HCT116 (cell line): Measurements from ENCODE around the gene OSBPL10. TPM values are rescaled to one million over a fixed set of nuclear protein-coding genes. Genes with fewer than 3 reads are reported as not detected.

Source experiments
- ATAC-seq: fragments of 200-7000 bp; cut with Tn5 transposase; 2 replicates; pipeline ENCODE4 v1.9.1; 2020; ENCODE audit warnings: mild to moderate bottlenecking, moderate library complexity
- BruUV-seq: library from RNA; stranded (reverse); fragments of 400-500 nt; replicated peaks from 2 replicates; lab custom pipeline; 2021; lab: Mats Ljungman, UMichigan
- CTCF ChIA-PET: fragments of 300-600 bp; sonication (Branson Sonifier 250); formaldehyde crosslinking; loops from one replicate; lab custom pipeline; 2021; ENCODE audit warnings: antibody characterized with exemption; lab: Charles Lee
- POLR2A ChIA-PET: fragments of 300-600, 350-600 bp; sonication (Branson Sonifier 250); formaldehyde crosslinking; loops from one replicate; lab custom pipeline; 2021; ENCODE audit warnings: antibody characterized with exemption; lab: Charles Lee
- RAD21 ChIA-PET, 2 experiments: fragments of 300-600 bp; sonication (Branson Sonifier 250); formaldehyde crosslinking; loops; one replicate each; lab custom pipeline; 2023; ENCODE audit warnings: low total read pairs in 2 of 2; ENCODE audit not compliant: uncharacterized antibody in 2 of 2, unreplicated experiment in 2 of 2, low non-redundant PET in 1 of 2; lab: Charles Lee
- DNase-seq: peaks from one replicate; pipeline ENCODE4 v3.0.0-alpha.2; 2010; ENCODE audit warnings: low read depth, low spot score
- H2AFZ ChIP-seq: fragments of 200-600 bp; shearing (Covaris generic), sonication (generic); 2 replicates; pipeline ENCODE4 v1.6.1; 2017; ENCODE audit warnings: low read depth, mixed run types, mixed read lengths, antibody characterized with exemption, low read length; ENCODE audit not compliant: poor library complexity, severe bottlenecking
- H3K27ac ChIP-seq: 2 replicates; pipeline ENCODE4 v1.5.1; 2012; ENCODE audit warnings: low read depth, low read length
- H3K27me3 ChIP-seq: fragments of 200-600 bp; sonication (generic); 2 replicates; pipeline ENCODE4 v1.6.1; 2016; ENCODE audit warnings: mixed run types, low read length, mixed read lengths; ENCODE audit not compliant: insufficient read depth
- H3K36me3 ChIP-seq, 2 experiments: fragments of 200-500 bp in 1 of 2; fragments of 200-600 bp in 1 of 2; sonication (Bioruptor generic) in 1 of 2; sonication (generic) in 1 of 2; 2 replicates each; pipeline versions ENCODE4 v1.5.1 to v1.6.1; 2014 to 2016; ENCODE audit warnings: low read length in 2 of 2, inconsistent platforms in 1 of 2, mixed read lengths in 1 of 2, mixed run types in 1 of 2; ENCODE audit not compliant: insufficient read depth in 2 of 2, control insufficient read depth in 1 of 2
- H3K4me1 ChIP-seq, 2 experiments: fragments of 200-600 bp in 1 of 2; sonication (generic) in 1 of 2; 2 replicates each; pipeline versions ENCODE4 v1.5.1 to v1.6.1; 2012 to 2017; ENCODE audit warnings: low read length in 2 of 2, inconsistent platforms in 1 of 2, mild to moderate bottlenecking in 1 of 2, mixed read lengths in 1 of 2, mixed run types in 1 of 2, moderate library complexity in 1 of 2; ENCODE audit not compliant: insufficient read depth in 2 of 2, control insufficient read depth in 1 of 2
- H3K4me2 ChIP-seq: fragments of 200-600 bp; sonication (generic); 2 replicates; pipeline ENCODE4 v1.6.1; 2017; ENCODE audit warnings: mixed run types, low read length, mixed read lengths
- H3K4me3 ChIP-seq, 2 experiments: fragments of 200-600 bp in 1 of 2; sonication (generic) in 1 of 2; replicated peaks in 1 of 2; 2 replicates each; pipeline ENCODE4 v1.5.1; 2011 to 2016; ENCODE audit warnings: low read length in 2 of 2, control low read depth in 1 of 2, low read depth in 1 of 2, mild to moderate bottlenecking in 1 of 2, mixed read lengths in 1 of 2, mixed run types in 1 of 2
- H3K79me2 ChIP-seq: fragments of 200-600 bp; sonication (generic); 2 replicates; pipeline ENCODE4 v1.6.1; 2017; ENCODE audit warnings: mild to moderate bottlenecking, mixed run types, low read length, moderate library complexity, mixed read lengths; ENCODE audit not compliant: insufficient read depth
- H3K9ac ChIP-seq: fragments of 200-600 bp; sonication (generic); 2 replicates; pipeline ENCODE4 v1.6.1; 2016; ENCODE audit warnings: low read length, mixed read lengths
- H3K9me2 ChIP-seq: fragments of 200-600 bp; sonication (generic), shearing (Covaris generic); 2 replicates; pipeline ENCODE4 v1.6.1; 2017; ENCODE audit warnings: mixed run types, mild to moderate bottlenecking, moderate library complexity; ENCODE audit not compliant: insufficient read depth
- H3K9me3 ChIP-seq, 2 experiments: fragments of 200-500 bp in 1 of 2; fragments of 200-600 bp in 1 of 2; sonication (Bioruptor generic) in 1 of 2; sonication (generic) in 1 of 2; 2 replicates each; pipeline ENCODE4 v1.6.1; 2014 to 2017; ENCODE audit warnings: low read length in 2 of 2, mixed read lengths in 2 of 2, inconsistent platforms in 1 of 2, low read depth in 1 of 2, mild to moderate bottlenecking in 1 of 2, mixed run types in 1 of 2, moderate library complexity in 1 of 2; ENCODE audit not compliant: control insufficient read depth in 1 of 2, insufficient read depth in 1 of 2
- H4K20me1 ChIP-seq: fragments of 200-600 bp; sonication (generic), shearing (Covaris generic); 2 replicates; pipeline ENCODE4 v1.6.1; 2017; ENCODE audit warnings: mixed run types, mild to moderate bottlenecking, moderate library complexity; ENCODE audit not compliant: insufficient read depth
- CEBPB ChIP-seq: IDR thresholded peaks from 2 replicates; pipeline ENCODE4 v1.6.1; 2012; ENCODE audit warnings: low read depth
- POLR2A ChIP-seq: IDR thresholded peaks from 2 replicates; pipeline ENCODE4 v1.7.0; 2011; ENCODE audit warnings: borderline replicate concordance; ENCODE audit not compliant: insufficient read depth, insufficient read length; ENCODE audit errors: extremely low read depth
- POLR2AphosphoS5 ChIP-seq: IDR thresholded peaks from 2 replicates; pipeline ENCODE4 v1.6.1; 2011; ENCODE audit warnings: mild to moderate bottlenecking, low read depth, low read length, moderate library complexity
- YY1 ChIP-seq: IDR thresholded peaks from 2 replicates; pipeline ENCODE4 v1.6.1; 2011; ENCODE audit warnings: low read length, low read depth, moderate library complexity, mild to moderate bottlenecking; ENCODE audit not compliant: insufficient replicate concordance; ENCODE audit errors: extremely low read depth
- intact Hi-C: fragments of 100-400 bp; cut with micrococcal nuclease; formaldehyde crosslinking; loops from 2 replicates; pipeline ENCODE4 v1.10.0; 2022
- total RNA-seq: library from RNA; stranded (reverse); gene quantifications from one replicate; pipeline ENCODE4 v1.2.1, GENCODE V29; 2021; ENCODE audit not compliant: unreplicated experiment
- TF ChIP-seq, protein P1 (sequence below): IDR thresholded peaks from 2 replicates; pipeline ENCODE4 v1.6.1; 2011; ENCODE audit warnings: mild to moderate bottlenecking, low read length, moderate library complexity; ENCODE audit not compliant: insufficient replicate concordance; ENCODE audit errors: extremely low read depth
- TF ChIP-seq, protein P2 (sequence below): IDR thresholded peaks from 2 replicates; pipeline ENCODE4 v1.6.1; 2012

The OSBPL10 gene
- total RNA-seq, 1 experiment from 2014 or later, result 25.8 TPM

DNA sequence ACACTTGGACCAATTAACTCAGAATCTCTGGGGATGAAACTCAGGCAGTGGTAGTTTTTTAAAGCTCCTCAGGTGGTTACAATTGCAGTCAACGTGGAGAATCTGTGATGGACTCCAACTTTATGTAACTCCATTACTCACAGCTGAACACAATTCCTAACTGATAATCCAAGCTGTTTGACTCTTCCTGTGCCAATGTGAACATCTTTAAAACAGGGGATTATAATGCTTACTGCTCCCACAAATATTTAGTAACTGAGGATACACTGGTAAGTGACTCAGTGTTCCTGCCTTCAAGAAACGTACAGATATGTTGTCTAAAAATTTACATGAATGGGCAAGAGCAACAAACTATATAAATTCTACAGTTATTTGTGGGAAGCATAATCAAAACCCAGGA is 85.6 kb downstream of the OSBPL10 start:
- no peaks in the 10 kb centered on the region for H3K27me3 ChIP-seq
- ATAC-seq, result no peak
- no peak for DNase-seq
- RAD21 ChIA-PET, result no interaction called here
- H3K4me3 ChIP-seq, result no peak overlapping the region
- POLR2A ChIA-PET, result no interaction called here
- H3K9ac ChIP-seq, result no peak overlapping the region
- no TSS peak for BruUV-seq
- no peaks in the 10 kb centered on the region for H4K20me1 ChIP-seq
- TF ChIP-seq YY1 (no peak), POLR2A (no peak), CEBPB (no peak)
- TF ChIP-seq, protein P1, sequence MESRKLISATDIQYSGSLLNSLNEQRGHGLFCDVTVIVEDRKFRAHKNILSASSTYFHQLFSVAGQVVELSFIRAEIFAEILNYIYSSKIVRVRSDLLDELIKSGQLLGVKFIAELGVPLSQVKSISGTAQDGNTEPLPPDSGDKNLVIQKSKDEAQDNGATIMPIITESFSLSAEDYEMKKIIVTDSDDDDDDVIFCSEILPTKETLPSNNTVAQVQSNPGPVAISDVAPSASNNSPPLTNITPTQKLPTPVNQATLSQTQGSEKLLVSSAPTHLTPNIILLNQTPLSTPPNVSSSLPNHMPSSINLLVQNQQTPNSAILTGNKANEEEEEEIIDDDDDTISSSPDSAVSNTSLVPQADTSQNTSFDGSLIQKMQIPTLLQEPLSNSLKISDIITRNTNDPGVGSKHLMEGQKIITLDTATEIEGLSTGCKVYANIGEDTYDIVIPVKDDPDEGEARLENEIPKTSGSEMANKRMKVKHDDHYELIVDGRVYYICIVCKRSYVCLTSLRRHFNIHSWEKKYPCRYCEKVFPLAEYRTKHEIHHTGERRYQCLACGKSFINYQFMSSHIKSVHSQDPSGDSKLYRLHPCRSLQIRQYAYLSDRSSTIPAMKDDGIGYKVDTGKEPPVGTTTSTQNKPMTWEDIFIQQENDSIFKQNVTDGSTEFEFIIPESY, result no peak
- TF ChIP-seq, protein P2, sequence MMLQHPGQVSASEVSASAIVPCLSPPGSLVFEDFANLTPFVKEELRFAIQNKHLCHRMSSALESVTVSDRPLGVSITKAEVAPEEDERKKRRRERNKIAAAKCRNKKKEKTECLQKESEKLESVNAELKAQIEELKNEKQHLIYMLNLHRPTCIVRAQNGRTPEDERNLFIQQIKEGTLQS, result no peak
- H3K4me1 ChIP-seq, result no peaks in the 10 kb centered on the region
- intact Hi-C loops, result no loop called here
- H3K27ac ChIP-seq, result no peak overlapping the region
- CTCF ChIA-PET, result no interaction called here
- peaks cover 10% of the 10 kb centered on the region for H3K79me2 ChIP-seq
- no peak overlapping the region for H2AFZ ChIP-seq
- no peaks in the 10 kb centered on the region for H3K9me2 ChIP-seq
- H3K4me2 ChIP-seq, result no peak overlapping the region
- H3K9me3 ChIP-seq, result no peaks in the 10 kb centered on the region
- H3K36me3 ChIP-seq, result no peaks in the 10 kb centered on the region

DNA sequence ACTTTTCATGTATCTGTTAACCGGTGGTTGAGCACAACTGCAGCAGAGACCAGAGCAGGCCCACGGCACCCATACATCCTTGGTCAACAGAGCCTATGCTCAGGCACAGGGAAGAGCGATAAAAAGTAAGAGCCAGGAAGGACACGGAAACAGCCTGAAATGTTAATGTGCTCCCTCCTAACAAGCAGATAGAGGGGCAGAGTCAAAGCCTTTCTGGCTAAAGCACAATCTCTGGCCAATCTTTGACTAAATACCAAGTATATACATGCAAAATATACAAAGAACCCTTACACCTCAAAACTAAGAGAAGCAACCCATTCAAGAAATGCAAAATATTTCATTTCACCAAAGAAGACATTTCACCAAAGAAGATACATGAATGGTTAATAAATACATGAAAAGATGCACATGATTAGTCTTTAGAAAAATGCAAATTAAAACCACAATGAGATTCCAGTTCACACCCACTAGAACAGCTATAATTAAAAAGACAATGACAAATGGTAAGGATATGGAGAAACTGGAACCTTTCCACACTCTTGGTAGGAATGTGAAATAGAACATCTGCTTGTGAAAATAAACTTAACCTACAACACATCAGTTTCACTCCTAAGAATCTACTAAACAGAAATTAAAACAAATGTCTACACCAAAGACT is 88.0 kb downstream of the OSBPL10 start:
- Histone ChIP-seq H3K36me3 (no peaks in the 10 kb centered on the region), H3K79me2 (peaks cover 18% of the 10 kb centered on the region), H3K9me2 (no peaks in the 10 kb centered on the region), H3K4me3 (no peak overlapping the region), H3K4me1 (no peaks in the 10 kb centered on the region), H3K27me3 (no peaks in the 10 kb centered on the region), H3K4me2 (no peak overlapping the region), H2AFZ (no peak overlapping the region), H3K9me3 (no peaks in the 10 kb centered on the region), H3K27ac (no peak overlapping the region), H3K9ac (no peak overlapping the region), H4K20me1 (no peaks in the 10 kb centered on the region)
- ChIA-PET POLR2A (no interaction called here), CTCF (no interaction called here), RAD21 (no interaction called here)
- no peak for ATAC-seq
- BruUV-seq, result no TSS peak
- TF ChIP-seq, protein P2, result no peak
- TF ChIP-seq POLR2AphosphoS5, result no peak
- intact Hi-C loops, result no loop called here
- DNase-seq, result no peak
